Right renal cortex interstitium (tissue), 3 donors: Measurements from ENCODE around the gene PAM. TPM values are rescaled to one million over a fixed set of nuclear protein-coding genes. Genes with fewer than 3 reads are reported as not detected.

Experiments used
- DNase-seq, 3 donors: peaks; one replicate each; pipeline ENCODE4 v3.0.0-alpha.2; 2013; ENCODE audit warnings: low read depth in 3 of 3, low spot score in 2 of 3
- polyA plus RNA-seq, 3 donors: library from polyadenylated mRNA; unstranded; fragments of 120-200 nt; gene quantifications; one replicate each; pipeline ENCODE4 v1.2.1, GENCODE V29; 2013; ENCODE audit not compliant: insufficient read length in 3 of 3

Gene PAM
- polyA plus RNA-seq: 100 to 1,000 TPM; 216 to 245 (median 244) TPM

GRCh38 chr5:102754767-102755431 lies at the start of gene PAM:
TSS of gene PAM (plus strand) at chr5:102755305. CDS start at chr5:102866196, 110,891 bp downstream.
- DNase-seq: peak in 2 of 3 donors; percentile 31 to 56

GRCh38 chr5:102711525-102712385 lies 43.4 kb upstream of the PAM start:
- DNase-seq: no peak

- no peak for DNase-seq
Measured at GRCh38 chr5:102713278-102713677, 41.8 kb upstream of the PAM start.

- DNase-seq: peak; percentile 27 to 53 (median 37)
Measured at GRCh38 chr5:102713682-102714231, 41.3 kb upstream of the PAM start.

GRCh38 chr5:102715082-102715807 lies 39.9 kb upstream of the PAM start:
- no peak for DNase-seq

GRCh38 chr5:102716017-102716416 lies 39.1 kb upstream of the PAM start:
- no peak for DNase-seq

GRCh38 chr5:102718819-102719218 lies 36.3 kb upstream of the PAM start:
- no peak for DNase-seq

GRCh38 chr5:102719886-102720285 lies 35.2 kb upstream of the PAM start:
- no peak for DNase-seq

GRCh38 chr5:102720969-102721368 lies 34.1 kb upstream of the PAM start:
- DNase-seq: no peak

GRCh38 chr5:102722931-102723330 lies 32.2 kb upstream of the PAM start:
- DNase-seq: no peak

GRCh38 chr5:102731693-102732092 lies 23.4 kb upstream of the PAM start:
- DNase-seq: no peak

- no peak for DNase-seq
Measured at GRCh38 chr5:102733534-102733933, 21.6 kb upstream of the PAM start.

GRCh38 chr5:102737161-102737560 lies 17.9 kb upstream of the PAM start:
- DNase-seq: no peak

- no peak for DNase-seq
Measured at GRCh38 chr5:102737805-102738469, 17.2 kb upstream of the PAM start.

GRCh38 chr5:102740515-102740914 lies 14.6 kb upstream of the PAM start:
- DNase-seq: no peak

- no peak for DNase-seq
Measured at GRCh38 chr5:102742215-102742614, 12.9 kb upstream of the PAM start.

- DNase-seq: no peak
Measured at GRCh38 chr5:102743900-102744299, 11.2 kb upstream of the PAM start.

- DNase-seq: no peak
Measured at GRCh38 chr5:102747386-102748166, 7.5 kb upstream of the PAM start.

GRCh38 chr5:102749416-102750030 lies 5.6 kb upstream of the PAM start:
- DNase-seq: no peak
